Fibroblast of lung (primary cell): ENCODE data around the gene SCAPER. TPM values are rescaled to one million over a fixed set of nuclear protein-coding genes. Genes with fewer than 3 reads are reported as not detected.

Experiments used
- DNase-seq, 2 donors: peaks; one replicate each; pipeline versions ENCODE4 v3.0.0 to v3.0.0-alpha.2; 2010; ENCODE audit warnings: low read depth in 2 of 2
- H2AFZ ChIP-seq: 2 replicates; pipeline ENCODE4 v1.5.1; 2012; ENCODE audit warnings: low read length, control low read depth, inconsistent platforms
- H3K27ac ChIP-seq: 2 replicates; pipeline ENCODE4 v1.5.1; 2011; ENCODE audit warnings: low read length, control low read depth; ENCODE audit not compliant: insufficient read depth
- H3K27me3 ChIP-seq: 2 replicates; pipeline ENCODE4 v1.5.1; 2011; ENCODE audit warnings: mild to moderate bottlenecking, low read length; ENCODE audit not compliant: control insufficient read depth, insufficient read depth
- H3K36me3 ChIP-seq: 2 replicates; pipeline ENCODE4 v1.5.1; 2011; ENCODE audit warnings: low read length; ENCODE audit not compliant: control insufficient read depth, insufficient read depth
- H3K4me1 ChIP-seq: 2 replicates; pipeline ENCODE4 v1.5.1; 2011; ENCODE audit warnings: low read length; ENCODE audit not compliant: control insufficient read depth, insufficient read depth; ENCODE audit errors: extremely low read depth
- H3K4me2 ChIP-seq: 2 replicates; pipeline ENCODE4 v1.5.1; 2011; ENCODE audit warnings: low read length, control low read depth; ENCODE audit not compliant: insufficient read depth; ENCODE audit errors: extremely low read depth
- H3K4me3 ChIP-seq, 4 experiments: fragments of 200-600 bp in 1 of 4; sonication (generic) in 1 of 4; replicated peaks in 1 of 4; 2 replicates each; pipeline ENCODE4 v1.5.1; 2011 to 2016; ENCODE audit warnings: low read length in 4 of 4, low read depth in 3 of 4, mild to moderate bottlenecking in 3 of 4, control low read depth in 2 of 4, inconsistent platforms in 1 of 4, mixed read lengths in 1 of 4; ENCODE audit not compliant: insufficient read depth in 1 of 4; ENCODE audit errors: control extremely low read depth in 1 of 4
- H3K79me2 ChIP-seq: 2 replicates; pipeline ENCODE4 v1.5.1; 2012; ENCODE audit warnings: mild to moderate bottlenecking, low read length, inconsistent platforms; ENCODE audit not compliant: control insufficient read depth, insufficient read depth
- H3K9ac ChIP-seq: 2 replicates; pipeline ENCODE4 v1.5.1; 2011; ENCODE audit warnings: mild to moderate bottlenecking, low read length, control low read depth; ENCODE audit not compliant: insufficient read depth
- H3K9me3 ChIP-seq: 2 replicates; pipeline ENCODE4 v1.5.1; 2012; ENCODE audit warnings: low read depth, low read length; ENCODE audit not compliant: control insufficient read depth, insufficient read depth
- H4K20me1 ChIP-seq: 2 replicates; pipeline ENCODE4 v1.5.1; 2011; ENCODE audit warnings: low read length; ENCODE audit not compliant: control insufficient read depth, insufficient read depth; ENCODE audit errors: extremely low read depth
- EZH2 ChIP-seq: IDR thresholded peaks from 2 replicates; pipeline ENCODE4 v1.5.1; 2012; ENCODE audit warnings: low read length, control low read depth, mild to moderate bottlenecking; ENCODE audit errors: missing control alignments
- polyA plus RNA-seq, 2 donors: library from polyadenylated mRNA; depleted of rRNA in 1 of 2; stranded (reverse) in 1 of 2; unstranded in 1 of 2; fragments of >200 nt; gene quantifications; 2 replicates each; pipeline ENCODE4 v1.2.1, GENCODE V29; 2011 to 2012; ENCODE audit warnings: missing spikeins in 1 of 2
- total RNA-seq: library from RNA; depleted of rRNA; stranded (reverse); fragments of >200 nt; gene quantifications from 2 replicates; pipeline ENCODE4 v1.2.1, GENCODE V29; 2014
- TF ChIP-seq, protein P1 (sequence below), 2 donors: IDR thresholded peaks in 1 of 2; conservative IDR thresholded peaks in 1 of 2; 1 replicate in 1 of 2; 2 replicates in 1 of 2; pipeline ENCODE4 v1.5.1; 2011 to 2012; ENCODE audit warnings: low read length in 2 of 2, control low read depth in 1 of 2, inconsistent platforms in 1 of 2, low read depth in 1 of 2, mild to moderate bottlenecking in 1 of 2

Gene SCAPER
- total and polyA plus RNA-seq, 2 donors (not counting 1 experiment from before 2014, with no cell fraction given), result 2.3 to 9.1 TPM

DNA sequence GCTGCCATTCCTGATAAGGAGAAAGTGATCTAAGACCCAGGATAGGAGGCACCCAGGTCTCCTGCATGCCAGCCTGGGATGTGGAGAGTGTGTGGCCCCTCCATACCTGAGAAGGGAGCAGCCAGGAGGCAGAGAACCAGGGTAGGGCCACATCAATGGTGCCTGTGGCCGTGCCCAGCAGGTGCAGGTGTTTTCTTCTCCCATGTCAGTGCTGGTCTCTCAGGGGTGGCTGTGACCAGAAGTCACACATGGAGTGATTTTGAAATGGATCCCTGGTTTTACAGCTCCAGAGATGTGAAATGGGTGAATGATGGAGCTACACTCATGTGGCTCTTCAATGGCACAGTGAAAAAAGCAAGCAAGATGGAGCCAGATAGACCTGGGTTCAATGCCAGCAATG lies 571.8 kb downstream of the SCAPER start:
- no peaks in the 10 kb centered on the region for H3K9me3 ChIP-seq
- H3K4me2 ChIP-seq, result no peak overlapping the region
- no peaks in the 10 kb centered on the region for H3K79me2 ChIP-seq
- no peak overlapping the region for H2AFZ ChIP-seq
- H4K20me1 ChIP-seq, result no peaks in the 10 kb centered on the region
- TF ChIP-seq, protein P1, sequence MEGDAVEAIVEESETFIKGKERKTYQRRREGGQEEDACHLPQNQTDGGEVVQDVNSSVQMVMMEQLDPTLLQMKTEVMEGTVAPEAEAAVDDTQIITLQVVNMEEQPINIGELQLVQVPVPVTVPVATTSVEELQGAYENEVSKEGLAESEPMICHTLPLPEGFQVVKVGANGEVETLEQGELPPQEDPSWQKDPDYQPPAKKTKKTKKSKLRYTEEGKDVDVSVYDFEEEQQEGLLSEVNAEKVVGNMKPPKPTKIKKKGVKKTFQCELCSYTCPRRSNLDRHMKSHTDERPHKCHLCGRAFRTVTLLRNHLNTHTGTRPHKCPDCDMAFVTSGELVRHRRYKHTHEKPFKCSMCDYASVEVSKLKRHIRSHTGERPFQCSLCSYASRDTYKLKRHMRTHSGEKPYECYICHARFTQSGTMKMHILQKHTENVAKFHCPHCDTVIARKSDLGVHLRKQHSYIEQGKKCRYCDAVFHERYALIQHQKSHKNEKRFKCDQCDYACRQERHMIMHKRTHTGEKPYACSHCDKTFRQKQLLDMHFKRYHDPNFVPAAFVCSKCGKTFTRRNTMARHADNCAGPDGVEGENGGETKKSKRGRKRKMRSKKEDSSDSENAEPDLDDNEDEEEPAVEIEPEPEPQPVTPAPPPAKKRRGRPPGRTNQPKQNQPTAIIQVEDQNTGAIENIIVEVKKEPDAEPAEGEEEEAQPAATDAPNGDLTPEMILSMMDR (conservative IDR thresholded peaks at IDR 0.05 in 1 of 2, IDR thresholded peaks at IDR 0.05 in 1 of 2; ENCODE audit: low read depth in 1 of 2, low read length in 2 of 2), result no peak
- no peak for TF ChIP-seq EZH2
- H3K4me3 ChIP-seq, result no peak overlapping the region
- no peak for DNase-seq
- no peaks in the 10 kb centered on the region for H3K36me3 ChIP-seq
- no peak overlapping the region for H3K27ac ChIP-seq
- H3K27me3 ChIP-seq, result peaks cover 45% of the 10 kb centered on the region
- no peaks in the 10 kb centered on the region for H3K4me1 ChIP-seq
- H3K9ac ChIP-seq, result no peak overlapping the region

DNA sequence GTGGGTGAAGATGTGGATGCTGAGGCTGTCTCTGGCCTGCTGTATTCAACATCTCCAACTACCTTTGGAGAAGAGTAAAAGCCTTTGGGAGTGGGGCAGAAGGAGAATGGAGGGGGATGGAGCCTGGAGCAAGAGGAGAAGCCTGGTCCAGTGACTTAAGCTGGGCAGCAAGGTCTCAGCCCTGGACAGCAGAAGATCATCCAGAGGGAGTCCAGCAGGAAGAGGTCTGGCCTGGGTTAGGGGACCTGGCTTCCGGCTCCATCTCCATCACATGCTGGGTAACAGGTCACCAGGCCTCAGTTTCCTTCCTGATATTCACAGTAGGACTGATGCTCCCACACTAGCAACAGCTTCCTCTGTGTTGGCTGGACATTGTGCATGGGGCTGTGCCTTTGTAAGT lies 572.3 kb downstream of the SCAPER start:
- no peak overlapping the region for H3K4me3 ChIP-seq
- TF ChIP-seq, protein P1 (conservative IDR thresholded peaks at IDR 0.05 in 1 of 2, IDR thresholded peaks at IDR 0.05 in 1 of 2; ENCODE audit: low read depth in 1 of 2, low read length in 2 of 2), result no peak
- TF ChIP-seq EZH2, result no peak
- H3K79me2 ChIP-seq, result no peaks in the 10 kb centered on the region
- no peak overlapping the region for H3K27ac ChIP-seq
- no peaks in the 10 kb centered on the region for H3K36me3 ChIP-seq
- H3K9ac ChIP-seq, result no peak overlapping the region
- no peaks in the 10 kb centered on the region for H3K9me3 ChIP-seq
- no peak overlapping the region for H2AFZ ChIP-seq
- peaks cover 41% of the 10 kb centered on the region for H3K27me3 ChIP-seq
- H3K4me2 ChIP-seq, result no peak overlapping the region
- no peak for DNase-seq
- no peaks in the 10 kb centered on the region for H4K20me1 ChIP-seq
- H3K4me1 ChIP-seq, result no peaks in the 10 kb centered on the region

DNA sequence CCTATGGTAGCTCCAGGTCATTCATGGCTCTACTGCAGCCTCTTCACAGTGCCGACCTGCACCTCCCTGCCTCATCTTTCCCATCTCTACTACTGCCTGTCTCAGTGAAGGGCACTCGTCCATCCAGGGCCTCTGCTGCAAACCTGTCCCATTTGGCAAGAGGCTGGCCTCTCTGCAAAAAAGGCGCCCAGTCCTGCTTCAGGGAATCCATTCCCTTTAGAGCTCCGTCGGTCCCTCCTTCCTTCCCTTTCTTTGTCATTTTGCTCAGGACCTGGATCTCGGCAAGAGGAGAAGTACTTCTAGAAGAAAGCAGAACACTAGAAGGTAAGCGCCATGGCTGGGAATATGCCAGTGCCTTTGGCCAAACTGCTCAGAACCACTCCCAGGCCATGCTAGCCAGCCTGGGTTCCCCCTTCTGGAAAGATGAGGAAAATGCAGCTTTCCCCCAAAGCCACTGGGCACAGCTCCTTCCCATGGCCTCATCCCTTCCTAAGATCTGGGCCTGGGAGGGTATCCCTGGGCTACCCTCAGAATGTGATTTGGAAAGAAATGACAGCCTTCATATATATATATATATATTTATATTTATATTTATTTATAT lies 575.0 kb downstream of the SCAPER start:
- Histone ChIP-seq H3K9ac (no peak overlapping the region), H3K36me3 (no peaks in the 10 kb centered on the region), H3K27me3 (peaks cover 17% of the 10 kb centered on the region), H3K79me2 (no peaks in the 10 kb centered on the region), H3K27ac (no peak overlapping the region), H3K4me1 (no peaks in the 10 kb centered on the region), H2AFZ (no peak overlapping the region), H4K20me1 (no peaks in the 10 kb centered on the region), H3K4me3 (no peak overlapping the region), H3K4me2 (no peak overlapping the region), H3K9me3 (no peaks in the 10 kb centered on the region)
- TF ChIP-seq EZH2, result no peak
- TF ChIP-seq, protein P1 (conservative IDR thresholded peaks at IDR 0.05 in 1 of 2, IDR thresholded peaks at IDR 0.05 in 1 of 2; ENCODE audit: low read depth in 1 of 2, low read length in 2 of 2), result peak; percentile 59 to 79
- peak; percentile 35 to 66 for DNase-seq
